K562 (cell line): Measurements from ENCODE around the gene FOXO3. TPM values are rescaled to one million over a fixed set of nuclear protein-coding genes. Genes with fewer than 3 reads are reported as not detected.

Experiments used
- ATAC-seq: fragments of 200-7000 bp; cut with Tn5 transposase; 3 replicates; pipeline ENCODE4 v1.9.1; 2020; ENCODE audit warnings: moderate library complexity
- BruUV-seq: library from RNA; stranded (reverse); fragments of 400-500 nt; replicated peaks from 2 replicates; lab custom pipeline; 2021; lab: Mats Ljungman, UMichigan
- CTCF ChIA-PET: fragments of 300-600 bp; formaldehyde crosslinking; extraction: SDS; loops from one replicate; lab custom pipeline; 2021; ENCODE audit warnings: low intra/inter-chr PET ratio; lab: Yijun Ruan, JAX
- POLR2A ChIA-PET: fragments of 300-600, 350-650 bp; sonication (Branson Sonifier 250); formaldehyde crosslinking; extraction: SDS; loops from one replicate; lab custom pipeline; 2021; ENCODE audit warnings: antibody characterized with exemption, inconsistent platforms; lab: Yijun Ruan, JAX
- DNase-seq, 4 experiments: peaks; one replicate each; pipeline versions ENCODE4 v3.0.0 to v3.0.0-alpha.2; 2011 to 2018; ENCODE audit warnings: low spot score in 3 of 4, mixed read lengths in 3 of 4; ENCODE audit errors: extremely low read depth in 1 of 4
- FAIRE-seq: peaks from 2 replicates; lab custom pipeline; 2011; peaks lifted over from hg19 to GRCh38; lab: Jason Lieb, UNC
- H2AFZ ChIP-seq: 2 replicates; pipeline ENCODE4 v1.6.0; 2011; ENCODE audit warnings: low read depth, low read length, control low read depth, inconsistent platforms
- H3K27ac ChIP-seq: fragments of 200-600 bp; 3 replicates; pipeline ENCODE4 v1.8.0; 2011; ENCODE audit warnings: low read depth, mild to moderate bottlenecking, control low read depth, inconsistent platforms, low read length, moderate library complexity, mixed read lengths; ENCODE audit errors: extremely low read depth
- H3K27me3 ChIP-seq, 2 experiments: fragments of 300-600 bp in 1 of 2; 2 replicates in 1 of 2; 3 replicates in 1 of 2; pipeline versions ENCODE4 v1.6.0 to v1.8.0; 2011; ENCODE audit warnings: inconsistent platforms in 2 of 2, low read length in 2 of 2, mild to moderate bottlenecking in 1 of 2, mixed read lengths in 1 of 2, moderate library complexity in 1 of 2; ENCODE audit not compliant: control insufficient read depth in 2 of 2, insufficient read depth in 2 of 2
- H3K36me3 ChIP-seq: fragments of 300-600 bp; 3 replicates; pipeline ENCODE4 v1.8.0; 2011; ENCODE audit warnings: mild to moderate bottlenecking, low read length, inconsistent platforms; ENCODE audit not compliant: control insufficient read depth, insufficient read depth
- H3K4me1 ChIP-seq, 2 experiments: fragments of 200-600 bp in 1 of 2; replicated peaks in 1 of 2; 2 replicates in 1 of 2; 3 replicates in 1 of 2; pipeline versions ENCODE4 v1.5.1 to v1.8.0; 2011; ENCODE audit warnings: inconsistent platforms in 2 of 2, low read length in 2 of 2, mild to moderate bottlenecking in 1 of 2, mixed read lengths in 1 of 2, moderate library complexity in 1 of 2; ENCODE audit not compliant: control insufficient read depth in 2 of 2, insufficient read depth in 2 of 2
- H3K4me2 ChIP-seq: 2 replicates; pipeline ENCODE4 v1.6.1; 2011; ENCODE audit warnings: low read length, control low read depth, inconsistent platforms, mixed read lengths; ENCODE audit not compliant: insufficient read depth
- H3K4me3 ChIP-seq: fragments of 200-600 bp; sonication (generic), shearing (Covaris generic); 2 replicates; pipeline ENCODE4 v1.5.1; 2016; ENCODE audit warnings: control low read depth, inconsistent platforms
- H3K79me2 ChIP-seq: fragments of 200-600 bp; 3 replicates; pipeline ENCODE4 v1.8.0; 2011; ENCODE audit warnings: low read length, inconsistent platforms; ENCODE audit not compliant: control insufficient read depth, insufficient read depth
- H3K9ac ChIP-seq, 2 experiments: 2 replicates each; pipeline versions ENCODE4 v1.6.0 to v1.6.1; 2011; ENCODE audit warnings: low read depth in 2 of 2, low read length in 2 of 2, control low read depth in 1 of 2, inconsistent platforms in 1 of 2, mild to moderate bottlenecking in 1 of 2, mixed read lengths in 1 of 2; ENCODE audit not compliant: insufficient read depth in 1 of 2
- H3K9me1 ChIP-seq: one replicate; pipeline ENCODE4 v1.6.0; 2011; ENCODE audit warnings: inconsistent platforms, mild to moderate bottlenecking, low read length, moderate library complexity; ENCODE audit not compliant: control insufficient read depth, insufficient read depth
- H3K9me3 ChIP-seq: replicated peaks from 2 replicates; pipeline ENCODE4 v1.5.1; 2011; ENCODE audit warnings: low read depth, low read length, inconsistent platforms; ENCODE audit not compliant: control insufficient read depth, insufficient read depth
- H4K20me1 ChIP-seq: replicated peaks from 2 replicates; pipeline ENCODE4 v1.6.1; 2011; ENCODE audit warnings: low read length, inconsistent platforms, mixed read lengths; ENCODE audit not compliant: control insufficient read depth, insufficient read depth
- FOXJ3 ChIP-seq: sonication (generic); formaldehyde crosslinking; IDR thresholded peaks from 2 replicates; pipeline ENCODE4 v1.4.0; 2020; ENCODE audit warnings: mild to moderate bottlenecking, missing genetic modification reagents
- IRF2 ChIP-seq: sonication (generic); formaldehyde crosslinking; IDR thresholded peaks from 2 replicates; pipeline ENCODE4 v1.8.1; 2022; ENCODE audit warnings: mild to moderate bottlenecking, missing genetic modification reagents
- JUNB ChIP-seq: fragments of 450-650 bp; formaldehyde crosslinking; conservative IDR thresholded peaks from 2 replicates; pipeline ENCODE4 v1.4.0; 2020; ENCODE audit warnings: mild to moderate bottlenecking
- L3MBTL2 ChIP-seq: fragments of 450-650 bp; IDR thresholded peaks from 2 replicates; pipeline ENCODE4 v1.6.1; 2016; ENCODE audit warnings: mild to moderate bottlenecking, moderate library complexity
- LEF1 ChIP-seq: fragments of 450-650 bp; IDR thresholded peaks from 2 replicates; pipeline ENCODE4 v1.6.1; 2016; ENCODE audit warnings: mild to moderate bottlenecking
- POU5F1 ChIP-seq: fragments of 150-350 bp; IDR thresholded peaks from 2 replicates; pipeline ENCODE4 v1.6.1; 2014; ENCODE audit warnings: borderline replicate concordance, low read length, low read depth, mild to moderate bottlenecking; ENCODE audit not compliant: partially characterized antibody
- PTBP1 ChIP-seq: fragments of 200-400 bp; formaldehyde crosslinking; IDR thresholded peaks from 2 replicates; pipeline ENCODE4 v1.6.1; 2017; ENCODE audit warnings: low read depth, low read length
- VEZF1 ChIP-seq: fragments of 200-800 bp; sonication (Bioruptor generic); IDR thresholded peaks from 2 replicates; pipeline ENCODE4 v1.6.1; 2017; ENCODE audit warnings: missing genetic modification characterization, missing compliant biosample characterization
- ZBTB8A ChIP-seq: fragments of 450-650 bp; IDR thresholded peaks from 2 replicates; pipeline ENCODE4 v1.6.1; 2018; ENCODE audit warnings: mild to moderate bottlenecking, moderate library complexity; ENCODE audit not compliant: partially characterized antibody
- ZFP1 ChIP-seq: fragments of 450-650 bp; formaldehyde crosslinking; IDR thresholded peaks from 2 replicates; pipeline ENCODE4 v1.4.0; 2020; ENCODE audit warnings: mild to moderate bottlenecking, mixed read lengths
- ZFX ChIP-seq: sonication (generic); formaldehyde crosslinking; IDR thresholded peaks from 2 replicates; pipeline ENCODE4 v1.8.0; 2022; ENCODE audit warnings: mild to moderate bottlenecking, missing genetic modification reagents, moderate library complexity
- ZNF146 ChIP-seq: IDR thresholded peaks from one replicate; pipeline ENCODE4 v1.6.1; 2018; ENCODE audit warnings: missing compliant biosample characterization; ENCODE audit not compliant: unreplicated experiment
- ZNF592 ChIP-seq: fragments of 450-650 bp; IDR thresholded peaks from 2 replicates; pipeline ENCODE4 v1.6.1; 2017; ENCODE audit warnings: antibody characterized with exemption, mild to moderate bottlenecking
- WGBS: fragments of 100-300 bp; shearing (Covaris generic); methylation state at CpG from one replicate; pipeline ENCODE4 v1.1.6; 2016; ENCODE audit warnings: low coverage, mixed read lengths; ENCODE audit not compliant: insufficient coverage; ENCODE audit errors: missing lambda C conversion rate; 5-methylcytosine and 5-hydroxymethylcytosine counted together
- in situ Hi-C: fragments of 300-500 bp; cut with MboI; formaldehyde crosslinking; loops from 4 replicates; pipeline ENCODE4 v1.15.0; 2018; ENCODE audit warnings: inconsistent platforms, mixed read lengths
- intact Hi-C: fragments of 100-400 bp; cut with micrococcal nuclease; formaldehyde crosslinking; loops from 2 replicates; pipeline ENCODE4 v1.14.2; 2022
- polyA plus RNA-seq, 8 experiments: library from polyadenylated mRNA; depleted of rRNA in 4 of 8; stranded (reverse) in 5 of 8; unstranded in 3 of 8; fragments of >200 nt; fragmentation: Nextera tagmentation in 2 of 8; fragmentation: Illumina TruSeq in 1 of 8; extraction: Ambion mirVana in 2 of 8; extraction: Trizol in 1 of 8; gene quantifications; 2 replicates each; pipeline versions ENCODE4 v1.2.1 to v1.2.3, GENCODE V29; 2011 to 2014; ENCODE audit warnings: inconsistent platforms in 1 of 8, missing spikeins in 1 of 8
- total RNA-seq, 7 experiments: library from RNA; depleted of rRNA in 6 of 7; stranded (reverse); fragments of >200 nt in 6 of 7; fragmentation: Illumina TruSeq in 2 of 7; extraction: Trizol in 2 of 7; gene quantifications; 2 replicates each; pipeline versions ENCODE4 v1.2.1 to v1.2.3, GENCODE V29; 2011 to 2021; ENCODE audit warnings: low replicate concordance in 1 of 7

FOXO3 gene
- total and polyA plus RNA-seq, 9 of the 15 experiments (the other 6 are each of a cell fraction or from before 2014, with no cell fraction given) = 3.0 to 14.6 (median 6.0) TPM

GRCh38 chr6:108544606-108545005 lies 16.1 kb upstream of the FOXO3 start:
- H3K4me3 ChIP-seq = no peak overlapping the region
- 10% methylated on average over 3 of the region's 3 CpGs for WGBS
- no peaks in the 10 kb centered on the region for H3K79me2 ChIP-seq
- in situ Hi-C loops (loop anchor here (5.0 kb wide), 4 partner anchors 238 to 523 kb away; no protein-coding TSS in a partner anchor), intact Hi-C loops (loop anchor here (10.0 kb wide), 2 partner anchors 640 to 840 kb away; partner anchors contain the start of gene CD164)
- H3K4me1 ChIP-seq = no peaks in the 10 kb centered on the region
- H3K9me1 ChIP-seq = no peaks in the 10 kb centered on the region
- H4K20me1 ChIP-seq = no peaks in the 10 kb centered on the region
- no peak overlapping the region for H3K9ac ChIP-seq
- H3K9me3 ChIP-seq = no peaks in the 10 kb centered on the region
- DNase-seq (no peak), FAIRE-seq (no peak), ATAC-seq (no peak)
- no peak overlapping the region for H3K4me2 ChIP-seq
- H2AFZ ChIP-seq = no peak overlapping the region
- H3K27me3 ChIP-seq = no peaks in the 10 kb centered on the region
- no TSS peak for BruUV-seq
- H3K27ac ChIP-seq = no peak overlapping the region
- H3K36me3 ChIP-seq = no peaks in the 10 kb centered on the region
- TF ChIP-seq ZFX (no peak), ZFP1 (CRISPR knock-in tag) (no peak), JUNB (CRISPR knock-in tag) (no peak), ZNF592 (no peak), IRF2 (CRISPR knock-in tag) (no peak), L3MBTL2 (no peak), VEZF1 (CRISPR knock-in tag) (no peak), POU5F1 (no peak), PTBP1 (no peak), FOXJ3 (CRISPR knock-in tag) (no peak), LEF1 (no peak), ZNF146 (CRISPR knock-in tag) (no peak), ZBTB8A (no peak)
- ChIA-PET POLR2A (interaction anchor here (4.1 kb wide), 1 partner anchor 13 kb away, joined by 17 read pairs; no protein-coding TSS in a partner anchor), CTCF (interaction anchor here (0.8 to 3.6 kb wide), 2 partner anchors 349 kb away, joined by 3 to 38 read pairs; no protein-coding TSS in a partner anchor)
